Astrocyte (in vitro differentiated cells and primary cell): Measurements from ENCODE around the gene IL4R. TPM values are rescaled to one million over a fixed set of nuclear protein-coding genes. Genes with fewer than 3 reads are reported as not detected.

ENCODE experiments used
- DNase-seq: peaks from one replicate; pipeline ENCODE4 v3.0.0-alpha.2; 2010; ENCODE audit warnings: low read depth
- FAIRE-seq: peaks from 2 replicates; lab custom pipeline; 2011; peaks lifted over from hg19 to GRCh38; lab: Jason Lieb, UNC
- H2AFZ ChIP-seq: 2 replicates; pipeline ENCODE4 v1.6.0; 2012; ENCODE audit warnings: low read depth, low read length, inconsistent platforms
- H3K27ac ChIP-seq: 2 replicates; pipeline ENCODE4 v1.5.1; 2011; ENCODE audit warnings: low read depth, low read length, inconsistent platforms
- H3K27me3 ChIP-seq: 2 replicates; pipeline ENCODE4 v1.6.0; 2011; ENCODE audit warnings: low read length, inconsistent platforms; ENCODE audit not compliant: insufficient read depth
- H3K36me3 ChIP-seq: 2 replicates; pipeline ENCODE4 v1.5.1; 2011; ENCODE audit warnings: low read length, inconsistent platforms; ENCODE audit not compliant: insufficient read depth
- H3K4me1 ChIP-seq: 2 replicates; pipeline ENCODE4 v1.5.1; 2011; ENCODE audit warnings: low read length, inconsistent platforms; ENCODE audit not compliant: insufficient read depth
- H3K4me2 ChIP-seq: 2 replicates; pipeline ENCODE4 v1.6.0; 2012; ENCODE audit warnings: low read length, inconsistent platforms
- H3K4me3 ChIP-seq: 2 replicates; pipeline ENCODE4 v1.5.1; 2011; ENCODE audit warnings: low read depth, mild to moderate bottlenecking, low read length, inconsistent platforms; ENCODE audit not compliant: insufficient read depth
- H3K79me2 ChIP-seq: 2 replicates; pipeline ENCODE4 v1.6.0; 2012; ENCODE audit warnings: mild to moderate bottlenecking, low read length, inconsistent platforms; ENCODE audit not compliant: insufficient read depth
- H3K9ac ChIP-seq: 2 replicates; pipeline ENCODE4 v1.6.0; 2012; ENCODE audit warnings: mild to moderate bottlenecking, low read length, inconsistent platforms
- H3K9me3 ChIP-seq: 2 replicates; pipeline ENCODE4 v1.5.1; 2012; ENCODE audit warnings: low read depth, mild to moderate bottlenecking, low read length, inconsistent platforms; ENCODE audit not compliant: insufficient read depth
- H4K20me1 ChIP-seq: 2 replicates; pipeline ENCODE4 v1.6.0; 2012; ENCODE audit warnings: low read length, inconsistent platforms; ENCODE audit not compliant: insufficient read depth
- H3K27ac Mint-ChIP-seq: one replicate; pipeline ENCODE4 v1.8.0; 2021; ENCODE audit warnings: mild to moderate bottlenecking, mixed read lengths; ENCODE audit not compliant: unreplicated experiment
- H3K27me3 Mint-ChIP-seq: one replicate; pipeline ENCODE4 v1.8.0; 2021; ENCODE audit warnings: low read depth, mixed read lengths; ENCODE audit not compliant: unreplicated experiment
- H3K36me3 Mint-ChIP-seq: one replicate; pipeline ENCODE4 v1.8.0; 2021; ENCODE audit warnings: low read depth, mixed read lengths; ENCODE audit not compliant: unreplicated experiment
- H3K4me1 Mint-ChIP-seq: one replicate; pipeline ENCODE4 v1.8.0; 2021; ENCODE audit warnings: low read depth, mixed read lengths; ENCODE audit not compliant: unreplicated experiment
- H3K4me3 Mint-ChIP-seq: one replicate; pipeline ENCODE4 v1.8.0; 2021; ENCODE audit warnings: mild to moderate bottlenecking, moderate library complexity, mixed read lengths; ENCODE audit not compliant: unreplicated experiment
- H3K9me3 Mint-ChIP-seq: one replicate; pipeline ENCODE4 v1.8.0; 2021; ENCODE audit warnings: mild to moderate bottlenecking, mixed read lengths; ENCODE audit not compliant: unreplicated experiment
- CTCF ChIP-seq: IDR thresholded peaks from 2 replicates; pipeline ENCODE4 v1.5.1; 2011; ENCODE audit warnings: low read depth, mild to moderate bottlenecking, inconsistent platforms, low read length, moderate library complexity; ENCODE audit not compliant: insufficient read depth
- EZH2 ChIP-seq: IDR thresholded peaks from 2 replicates; pipeline ENCODE4 v1.6.1; 2012; ENCODE audit warnings: mild to moderate bottlenecking, low read length, inconsistent platforms; ENCODE audit not compliant: insufficient read depth
- total RNA-seq: library from RNA; stranded (reverse); gene quantifications from 2 replicates; pipeline ENCODE4 v1.2.1, GENCODE V29; 2021

Gene IL4R
- total RNA-seq, 1 donor from 2014 or later = 17.5 TPM

GRCh38 chr16:27337024-27337423 is 23.2 kb downstream of the IL4R start:
- H3K27ac Mint-ChIP-seq = no peak overlapping the region
- no peaks in the 10 kb centered on the region for H3K27me3 Mint-ChIP-seq
- DNase-seq = no peak

DNA sequence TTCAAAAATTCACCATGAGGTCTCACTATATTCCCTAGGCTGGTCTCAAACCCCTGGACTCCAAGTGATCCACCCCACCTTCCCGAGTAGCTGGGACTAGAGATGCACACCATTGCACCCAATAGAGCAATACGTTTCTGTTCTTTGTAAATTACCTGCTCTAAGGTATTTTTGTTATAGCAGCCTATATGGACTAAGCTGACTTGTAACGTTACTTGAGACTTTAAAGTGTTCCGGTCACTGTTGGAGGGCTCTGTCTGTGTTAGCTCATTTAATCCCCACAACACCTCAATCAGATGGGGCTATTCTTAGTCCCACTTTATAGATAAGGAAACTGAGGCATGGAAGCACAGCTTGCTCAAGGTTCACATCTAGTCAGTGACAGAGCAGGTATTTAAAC is 25.4 kb downstream of the IL4R start:
- Histone ChIP-seq H4K20me1 (peaks cover 14% of the 10 kb centered on the region), H3K9me3 (no peaks in the 10 kb centered on the region), H3K36me3 (peaks cover 21% of the 10 kb centered on the region), H3K4me1 (no peaks in the 10 kb centered on the region), H3K4me3 (no peak overlapping the region), H2AFZ (no peak overlapping the region), H3K27ac (no peak overlapping the region), H3K9ac (no peak overlapping the region), H3K27me3 (no peaks in the 10 kb centered on the region), H3K4me2 (no peak overlapping the region), H3K79me2 (peaks cover 39% of the 10 kb centered on the region)
- peaks cover 4% of the 10 kb centered on the region for H3K9me3 Mint-ChIP-seq
- no peaks in the 10 kb centered on the region for H3K4me1 Mint-ChIP-seq
- H3K27ac Mint-ChIP-seq = no peak overlapping the region
- no peak for TF ChIP-seq EZH2
- TF ChIP-seq CTCF = no peak
- no peaks in the 10 kb centered on the region for H3K27me3 Mint-ChIP-seq
- FAIRE-seq = no peak
- no peak for DNase-seq
- no peak overlapping the region for H3K4me3 Mint-ChIP-seq
- H3K36me3 Mint-ChIP-seq = peaks cover 38% of the 10 kb centered on the region

More at GRCh38 chr16:27337024-27337423, 23.2 kb downstream of the IL4R start:
- peaks cover 43% of the 10 kb centered on the region for H3K79me2 ChIP-seq
- H3K4me2 ChIP-seq = no peak overlapping the region
- no peaks in the 10 kb centered on the region for H3K4me1 ChIP-seq
- H3K36me3 ChIP-seq = peaks cover 22% of the 10 kb centered on the region
- H3K27me3 ChIP-seq = no peaks in the 10 kb centered on the region
- no peak overlapping the region for H3K9ac ChIP-seq
- no peak overlapping the region for H2AFZ ChIP-seq
- H3K9me3 Mint-ChIP-seq = peaks cover 4% of the 10 kb centered on the region
- H3K27ac ChIP-seq = no peak overlapping the region
- no peak for FAIRE-seq
- H4K20me1 ChIP-seq = peaks cover 14% of the 10 kb centered on the region
- H3K4me3 ChIP-seq = no peak overlapping the region
- H3K4me1 Mint-ChIP-seq = no peaks in the 10 kb centered on the region
- no peak overlapping the region for H3K4me3 Mint-ChIP-seq
- no peak for TF ChIP-seq CTCF
- TF ChIP-seq EZH2 = no peak
- H3K36me3 Mint-ChIP-seq = peaks cover 29% of the 10 kb centered on the region
- H3K9me3 ChIP-seq = no peaks in the 10 kb centered on the region

GRCh38 chr16:27340654-27341053 is 26.9 kb downstream of the IL4R start:
- H3K36me3 ChIP-seq = peaks cover 25% of the 10 kb centered on the region
- H3K9ac ChIP-seq = no peak overlapping the region
- no peaks in the 10 kb centered on the region for H3K4me1 ChIP-seq
- peaks cover 27% of the 10 kb centered on the region for H3K79me2 ChIP-seq
- FAIRE-seq = no peak
- DNase-seq = no peak
- H2AFZ ChIP-seq = no peak overlapping the region
- no peak overlapping the region for H3K4me3 ChIP-seq
- H3K4me2 ChIP-seq = no peak overlapping the region
- no peak overlapping the region for H3K27ac Mint-ChIP-seq
- TF ChIP-seq CTCF (no peak), EZH2 (no peak)
- H3K4me3 Mint-ChIP-seq = no peak overlapping the region
- no peaks in the 10 kb centered on the region for H3K27me3 Mint-ChIP-seq
- no peaks in the 10 kb centered on the region for H3K27me3 ChIP-seq
- no peak overlapping the region for H3K27ac ChIP-seq
- H3K36me3 Mint-ChIP-seq = peaks cover 39% of the 10 kb centered on the region
- peaks cover 3% of the 10 kb centered on the region for H3K9me3 Mint-ChIP-seq
- H3K4me1 Mint-ChIP-seq = no peaks in the 10 kb centered on the region
- H4K20me1 ChIP-seq = peaks cover 10% of the 10 kb centered on the region
- no peaks in the 10 kb centered on the region for H3K9me3 ChIP-seq
